ENCODE measurements around the gene GNGT2. TPM values are rescaled to one million over a fixed set of nuclear protein-coding genes. Genes with fewer than 3 reads are reported as not detected.

GNGT2 gene
- total and polyA plus RNA-seq, 7 experiments from 2014 or later, result 2.8 to 16.9 (median 8.3) TPM

DNA sequence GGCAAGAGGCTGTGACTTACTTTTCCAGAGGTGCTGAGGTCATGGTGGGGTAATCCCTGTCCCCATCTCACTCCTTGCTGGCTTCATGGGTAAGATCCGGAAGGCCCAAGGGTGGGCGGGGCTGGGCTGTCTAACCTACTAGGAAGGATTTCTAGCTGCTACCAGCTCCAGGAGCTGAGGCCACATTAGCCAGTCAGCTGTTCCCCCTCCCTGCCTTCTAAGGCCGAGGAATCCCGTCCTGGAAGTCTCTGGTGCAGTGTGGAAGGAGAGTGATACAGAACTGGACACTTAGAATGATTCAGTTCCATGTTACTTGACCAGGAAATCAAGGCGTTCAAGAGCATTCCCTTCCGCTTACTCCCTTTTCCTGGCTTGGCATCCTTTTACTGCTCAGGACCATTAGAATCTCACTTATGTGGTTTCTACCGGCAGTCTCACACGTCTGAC is 8.9 kb downstream of the GNGT2 start:
- H3K27me3 ChIP-seq (ENCODE audit: control insufficient read depth in 2 of 2, insufficient read depth in 2 of 2, low read length in 2 of 2), result no peaks in the 10 kb centered on the region
- ChIA-PET CTCF (interaction anchor here (0.6 to 1.3 kb wide), 3 partner anchors 25 to 90 kb away, joined by 3 to 4 read pairs (median 3); no protein-coding TSS in a partner anchor), POLR2A (interaction anchor here (14.4 kb wide), 1 partner anchor 13 kb away, joined by 237 read pairs; the partner anchor contains the start of genes ABI3 and GNGT2)
- Mint-ChIP-seq H3K4me1 (peaks cover 0 to 12% (median 6%) of the 10 kb centered on the region in 7 donors), H3K27ac (no peak overlapping the region), H3K9me3 (no peaks in the 10 kb centered on the region), H3K4me3 (no peak overlapping the region), H3K36me3 (peaks cover 0 to 25% (median 4%) of the 10 kb centered on the region in 5 donors), H3K27me3 (no peaks in the 10 kb centered on the region)
- DNase-seq, result no peak
- no peaks in the 10 kb centered on the region for H3K4me1 ChIP-seq (ENCODE audit: control insufficient read depth in 2 of 2, insufficient read depth in 2 of 2, low read length in 2 of 2)
- no peak for ATAC-seq
- H3K36me3 ChIP-seq (ENCODE audit: control insufficient read depth in 2 of 3, insufficient read depth in 3 of 3, low read length in 3 of 3), result no peaks in the 10 kb centered on the region
- H3K4me3 ChIP-seq (ENCODE audit: low read length), result no peak overlapping the region
- no peak overlapping the region for H3K27ac ChIP-seq (ENCODE audit: low read depth, low read length)
- H3K9me3 ChIP-seq (ENCODE audit: control insufficient read depth in 2 of 3, low read length in 3 of 3), result no peaks in the 10 kb centered on the region
- intact Hi-C loops (cut with micrococcal nuclease), result no loop called here

DNA sequence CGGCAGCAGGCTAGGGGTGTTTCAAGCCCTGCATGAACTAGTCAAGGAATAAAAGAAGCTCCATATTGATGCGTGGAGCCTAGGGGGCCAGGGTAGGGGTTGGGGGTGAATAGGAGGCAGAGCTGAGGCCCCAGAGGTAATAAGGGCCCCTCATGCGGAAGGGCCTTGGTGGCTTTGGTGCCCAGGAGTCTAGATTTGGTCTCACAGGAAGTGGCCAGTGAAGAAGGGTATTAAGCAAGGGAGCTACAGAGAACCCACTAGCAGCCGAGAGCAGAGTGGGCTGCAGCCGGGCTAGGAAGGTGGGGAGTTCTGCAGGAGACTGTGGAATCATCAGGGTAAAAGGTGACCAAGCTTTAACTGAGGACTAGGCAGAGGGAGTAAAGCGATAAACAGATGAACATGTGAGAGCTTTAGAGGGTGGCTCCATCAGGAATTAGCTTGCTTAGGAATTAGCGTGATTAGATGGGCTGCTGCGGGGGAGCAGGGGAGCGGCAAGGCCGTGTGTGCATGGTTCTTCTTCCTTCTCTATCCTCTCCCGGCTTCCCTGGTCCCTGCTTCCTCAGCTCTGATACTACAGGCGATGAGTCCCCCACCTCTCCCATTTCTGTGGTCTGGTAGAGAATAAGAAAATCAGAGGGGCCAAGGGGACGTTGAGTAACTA is 9.8 kb downstream of the GNGT2 start:
- Mint-ChIP-seq H3K36me3 (peaks cover 0 to 18% (median 4%) of the 10 kb centered on the region in 5 donors), H3K4me1 (peaks cover 0 to 20% (median 6%) of the 10 kb centered on the region in 7 donors), H3K27ac (no peak overlapping the region), H3K9me3 (no peaks in the 10 kb centered on the region), H3K27me3 (no peaks in the 10 kb centered on the region), H3K4me3 (no peak overlapping the region)
- H3K9me3 ChIP-seq (ENCODE audit: control insufficient read depth in 2 of 3, low read length in 3 of 3), result no peaks in the 10 kb centered on the region
- no peak overlapping the region for H3K27ac ChIP-seq (ENCODE audit: low read depth, low read length)
- no peaks in the 10 kb centered on the region for H3K27me3 ChIP-seq (ENCODE audit: control insufficient read depth in 2 of 2, insufficient read depth in 2 of 2, low read length in 2 of 2)
- POLR2A ChIA-PET, result interaction anchor here (1.2 to 14.4 kb wide), 2 partner anchors 14 to 16 kb away, joined by 3 to 237 read pairs; partner anchors contain the start of genes ABI3 and GNGT2
- H3K4me3 ChIP-seq (ENCODE audit: low read length), result no peak overlapping the region
- CTCF ChIA-PET, result interaction anchor here (0.6 to 1.3 kb wide), 3 partner anchors 15 to 28 kb away, joined by 3 read pairs; no protein-coding TSS in a partner anchor
- no peaks in the 10 kb centered on the region for H3K36me3 ChIP-seq (ENCODE audit: control insufficient read depth in 2 of 3, insufficient read depth in 3 of 3, low read length in 3 of 3)
- DNase-seq, result no peak
- intact Hi-C loops (cut with micrococcal nuclease), result no loop called here
- no peaks in the 10 kb centered on the region for H3K4me1 ChIP-seq (ENCODE audit: control insufficient read depth in 2 of 2, insufficient read depth in 2 of 2, low read length in 2 of 2)
- no peak for ATAC-seq

DNA sequence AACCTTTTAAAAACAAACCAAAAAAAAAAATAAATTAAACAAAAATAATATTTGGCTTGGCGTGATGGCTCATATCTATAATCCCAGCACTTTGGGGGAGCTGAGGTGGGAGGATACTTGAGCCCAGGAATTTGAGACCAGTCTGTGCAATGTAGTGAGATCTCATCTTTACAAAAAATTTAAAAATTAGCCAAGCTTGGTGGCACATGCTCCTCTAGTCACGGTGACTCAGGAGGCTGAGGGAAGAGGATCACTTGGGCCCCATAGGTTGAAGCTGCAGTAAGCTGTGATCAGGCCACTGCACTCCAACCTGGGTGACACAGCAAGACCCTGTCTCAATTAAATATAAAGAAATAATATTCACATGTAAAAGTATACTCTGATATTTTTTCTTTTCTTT is 12.2 kb downstream of the GNGT2 start:
- POLR2A ChIA-PET, result interaction anchor here (0.7 to 14.4 kb wide), 3 partner anchors 17 to 782 kb away, joined by 4 to 237 read pairs (median 5); partner anchors contain the start of genes ABI3 and GNGT2
- intact Hi-C loops (cut with micrococcal nuclease), result loop anchor here (10.0 kb wide), 3 partner anchors 477 to 1093 kb away; partner anchors contain the start of genes CBX1 (in 1 of the 2), SNX11 (in 1 of the 2) and SPOP (in 1 of the 2)
- Mint-ChIP-seq H3K27me3 (no peaks in the 10 kb centered on the region), H3K36me3 (peaks cover 0 to 9% (median 4%) of the 10 kb centered on the region in 5 donors), H3K4me3 (no peak overlapping the region), H3K4me1 (peaks cover 6 to 38% (median 10%) of the 10 kb centered on the region in 7 donors), H3K9me3 (no peaks in the 10 kb centered on the region), H3K27ac (no peak overlapping the region)
- ATAC-seq (no peak), DNase-seq (no peak)
- H3K27me3 ChIP-seq (ENCODE audit: control insufficient read depth in 2 of 2, insufficient read depth in 2 of 2, low read length in 2 of 2), result no peaks in the 10 kb centered on the region
- H3K36me3 ChIP-seq (ENCODE audit: control insufficient read depth in 2 of 3, insufficient read depth in 3 of 3, low read length in 3 of 3), result no peaks in the 10 kb centered on the region
- H3K4me3 ChIP-seq (ENCODE audit: low read length), result no peak overlapping the region
- H3K9me3 ChIP-seq (ENCODE audit: control insufficient read depth in 2 of 3, low read length in 3 of 3), result no peaks in the 10 kb centered on the region
- H3K27ac ChIP-seq (ENCODE audit: low read depth, low read length), result no peak overlapping the region
- peaks cover 0 to 6% of the 10 kb centered on the region in 2 donors for H3K4me1 ChIP-seq (ENCODE audit: control insufficient read depth in 2 of 2, insufficient read depth in 2 of 2, low read length in 2 of 2)
- CTCF ChIA-PET, result interaction anchor here (0.7 to 2.8 kb wide), 3 partner anchors 24 to 78 kb away, joined by 3 to 15 read pairs (median 4); no protein-coding TSS in a partner anchor

DNA sequence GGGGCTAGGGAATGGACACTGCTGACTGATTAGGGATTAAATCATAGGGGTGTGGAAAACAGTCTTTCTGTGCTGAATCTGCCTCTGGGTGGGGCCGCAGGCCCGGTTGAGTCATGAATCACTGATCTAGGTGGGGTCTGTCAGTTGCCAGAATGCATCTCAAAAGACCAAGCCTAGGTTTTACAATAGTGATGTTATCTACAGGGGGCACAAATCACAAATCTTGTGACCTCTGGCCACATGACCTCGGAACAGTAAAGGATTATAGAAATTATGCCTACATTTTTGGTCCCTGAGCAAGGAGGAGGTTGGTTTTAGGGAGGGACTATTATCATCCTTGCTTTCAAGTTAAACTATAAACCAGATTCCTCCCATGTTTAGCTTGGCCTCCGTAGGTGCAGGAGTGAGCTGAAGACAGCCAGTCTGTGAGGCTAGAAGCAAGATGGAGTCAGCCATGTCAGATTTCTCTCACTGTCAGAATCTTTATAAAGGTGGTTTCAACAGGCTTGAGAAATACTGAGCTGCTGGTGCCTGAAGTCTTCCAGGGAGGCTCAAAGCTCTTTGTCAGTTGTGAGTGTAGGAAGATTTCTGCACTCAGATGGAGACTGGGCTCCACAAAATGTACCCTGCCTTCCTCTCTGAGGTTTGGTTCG is 12.9 kb downstream of the GNGT2 start:
- ChIA-PET POLR2A (interaction anchor here (0.7 to 14.4 kb wide), 3 partner anchors 17 to 781 kb away, joined by 4 to 237 read pairs (median 5); partner anchors contain the start of genes ABI3 and GNGT2), CTCF (interaction anchor here (1.2 to 2.8 kb wide), 2 partner anchors 25 to 30 kb away, joined by 4 to 15 read pairs; no protein-coding TSS in a partner anchor)
- Mint-ChIP-seq H3K27ac (peak overlapping the region in 1 of 9 donors; percentile 81), H3K9me3 (peaks cover 0 to 6% (median 0%) of the 10 kb centered on the region in 11 donors), H3K27me3 (peaks cover 0 to 4% (median 0%) of the 10 kb centered on the region in 5 donors), H3K4me3 (no peak overlapping the region), H3K36me3 (peaks cover 0 to 8% (median 4%) of the 10 kb centered on the region in 5 donors), H3K4me1 (peaks cover 10 to 43% (median 14%) of the 10 kb centered on the region in 7 donors)
- H3K4me1 ChIP-seq (ENCODE audit: control insufficient read depth in 2 of 2, insufficient read depth in 2 of 2, low read length in 2 of 2), result peaks cover 0 to 6% of the 10 kb centered on the region in 2 donors
- no peak for DNase-seq
- no peaks in the 10 kb centered on the region for H3K36me3 ChIP-seq (ENCODE audit: control insufficient read depth in 2 of 3, insufficient read depth in 3 of 3, low read length in 3 of 3)
- no peak overlapping the region for H3K4me3 ChIP-seq (ENCODE audit: low read length)
- H3K9me3 ChIP-seq (ENCODE audit: control insufficient read depth in 2 of 3, low read length in 3 of 3), result no peaks in the 10 kb centered on the region
- no peak overlapping the region for H3K27ac ChIP-seq (ENCODE audit: low read depth, low read length)
- intact Hi-C loops (cut with micrococcal nuclease), result loop anchor here (10.0 kb wide), 3 partner anchors 477 to 1093 kb away; partner anchors contain the start of genes CBX1 (in 1 of the 2), SNX11 (in 1 of the 2) and SPOP (in 1 of the 2)
- H3K27me3 ChIP-seq (ENCODE audit: control insufficient read depth in 2 of 2, insufficient read depth in 2 of 2, low read length in 2 of 2), result no peaks in the 10 kb centered on the region
- no peak for ATAC-seq

DNA sequence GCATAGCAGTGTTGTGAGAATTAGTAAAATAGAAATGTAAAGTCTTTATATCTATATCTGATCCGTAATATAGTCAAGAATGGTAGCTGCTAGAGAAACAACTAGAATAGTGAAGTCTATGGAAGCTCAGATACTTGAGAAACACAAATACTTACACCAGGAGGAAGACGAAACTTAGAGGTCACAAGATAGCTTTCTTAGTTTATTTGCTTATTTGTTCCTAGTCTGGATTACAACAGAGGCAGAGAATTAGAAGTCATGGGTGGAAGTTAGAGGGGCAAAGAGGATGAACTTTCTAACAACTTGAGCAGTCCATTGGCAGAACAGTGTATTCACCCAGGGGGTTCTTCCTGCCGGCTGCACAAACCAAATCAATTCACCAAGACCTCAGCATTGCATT is 13.9 kb downstream of the GNGT2 start:
- peaks cover 0 to 14% (median 0%) of the 10 kb centered on the region in 11 donors for H3K9me3 Mint-ChIP-seq
- H3K36me3 Mint-ChIP-seq, result no peaks in the 10 kb centered on the region
- H3K27me3 ChIP-seq (ENCODE audit: control insufficient read depth in 2 of 2, insufficient read depth in 2 of 2, low read length in 2 of 2), result no peaks in the 10 kb centered on the region
- H3K4me1 Mint-ChIP-seq, result peaks cover 14 to 52% (median 19%) of the 10 kb centered on the region in 7 donors
- H3K4me3 ChIP-seq (ENCODE audit: low read length), result no peak overlapping the region
- H3K36me3 ChIP-seq (ENCODE audit: control insufficient read depth in 2 of 3, insufficient read depth in 3 of 3, low read length in 3 of 3), result peaks cover 0 to 4% (median 0%) of the 10 kb centered on the region in 3 experiments
- DNase-seq, result no peak
- no peak overlapping the region for H3K4me3 Mint-ChIP-seq
- no peak overlapping the region for H3K27ac ChIP-seq (ENCODE audit: low read depth, low read length)
- no peak for ATAC-seq
- CTCF ChIA-PET, result no interaction called here
- intact Hi-C loops (cut with micrococcal nuclease), result loop anchor here (10.0 kb wide), 3 partner anchors 478 to 1092 kb away; partner anchors contain the start of genes CBX1 (in 1 of the 2), SNX11 (in 1 of the 2) and SPOP (in 1 of the 2)
- no peaks in the 10 kb centered on the region for H3K9me3 ChIP-seq (ENCODE audit: control insufficient read depth in 2 of 3, low read length in 3 of 3)
- POLR2A ChIA-PET, result interaction anchor here (14.4 kb wide), 1 partner anchor 18 kb away, joined by 237 read pairs; the partner anchor contains the start of genes ABI3 and GNGT2
- peaks cover 0 to 6% (median 0%) of the 10 kb centered on the region in 5 donors for H3K27me3 Mint-ChIP-seq
- H3K27ac Mint-ChIP-seq, result peak overlapping the region in 1 of 9 donors; percentile 59
- H3K4me1 ChIP-seq (ENCODE audit: control insufficient read depth in 2 of 2, insufficient read depth in 2 of 2, low read length in 2 of 2), result peaks cover 0 to 6% of the 10 kb centered on the region in 2 donors

DNA sequence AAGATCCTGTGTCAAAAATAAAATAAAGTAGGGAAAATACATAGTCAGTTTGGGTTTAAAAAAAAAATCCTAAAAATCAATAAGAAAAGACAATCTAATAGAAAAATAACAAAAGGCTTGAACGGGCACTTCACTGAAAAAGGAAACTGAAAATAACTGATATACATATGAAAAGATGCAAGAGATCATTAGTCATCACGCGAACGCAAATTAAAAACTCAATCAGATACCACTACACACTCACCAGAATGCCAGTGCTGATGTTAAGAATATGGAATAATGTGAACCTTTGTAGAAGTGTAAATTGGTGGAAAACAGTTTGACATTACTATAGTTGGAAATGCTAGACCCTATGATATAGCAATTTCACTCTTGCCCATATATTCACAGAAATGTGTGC is 14.6 kb downstream of the GNGT2 start:
- CTCF ChIA-PET, result interaction anchor here (0.8 kb wide), 1 partner anchor 15 kb away, joined by 5 read pairs; no protein-coding TSS in a partner anchor
- intact Hi-C loops (cut with micrococcal nuclease), result loop anchor here (10.0 kb wide), 3 partner anchors 479 to 1091 kb away; partner anchors contain the start of genes CBX1 (in 1 of the 2), SNX11 (in 1 of the 2) and SPOP (in 1 of the 2)

More for the DNA sequence above, 14.6 kb downstream of the GNGT2 start:
- Histone ChIP-seq H3K9me3 (ENCODE audit: control insufficient read depth in 2 of 3, low read length in 3 of 3) (no peaks in the 10 kb centered on the region), H3K4me1 (ENCODE audit: control insufficient read depth in 2 of 2, insufficient read depth in 2 of 2, low read length in 2 of 2) (peaks cover 3 to 6% of the 10 kb centered on the region in 2 donors), H3K27me3 (ENCODE audit: control insufficient read depth in 2 of 2, insufficient read depth in 2 of 2, low read length in 2 of 2) (no peaks in the 10 kb centered on the region), H3K36me3 (ENCODE audit: control insufficient read depth in 2 of 3, insufficient read depth in 3 of 3, low read length in 3 of 3) (peaks cover 0 to 4% (median 0%) of the 10 kb centered on the region in 3 experiments), H3K27ac (ENCODE audit: low read depth, low read length) (no peak overlapping the region), H3K4me3 (ENCODE audit: low read length) (no peak overlapping the region)
- peaks cover 15 to 56% (median 20%) of the 10 kb centered on the region in 7 donors for H3K4me1 Mint-ChIP-seq
- no peak overlapping the region for H3K27ac Mint-ChIP-seq
- DNase-seq, result no peak
- peaks cover 0 to 6% (median 0%) of the 10 kb centered on the region in 5 donors for H3K27me3 Mint-ChIP-seq
- H3K9me3 Mint-ChIP-seq, result peaks cover 0 to 15% (median 0%) of the 10 kb centered on the region in 11 donors
- no peaks in the 10 kb centered on the region for H3K36me3 Mint-ChIP-seq
- no peak overlapping the region for H3K4me3 Mint-ChIP-seq
- no peak for ATAC-seq
- POLR2A ChIA-PET, result interaction anchor here (14.4 kb wide), 1 partner anchor 19 kb away, joined by 237 read pairs; the partner anchor contains the start of genes ABI3 and GNGT2
